Measurements from ENCODE around the gene COX15. TPM values are rescaled to one million over a fixed set of nuclear protein-coding genes. Genes with fewer than 3 reads are reported as not detected.
A peak's percentile ranks its signal among the peaks of the same experiment; 100 is the strongest.
"Not testable (repeated sequence)": the region's sequence is repeated elsewhere in the genome, so short reads cannot be mapped to it uniquely, and the experiment has no call there.

Gene COX15
- total RNA-seq, 1 experiment from 2014 or later, result 50.7 TPM

- no peaks in the 10 kb centered on the region for H3K27me3 Mint-ChIP-seq (ENCODE audit: insufficient read depth, unreplicated experiment)
- H3K27ac Mint-ChIP-seq (ENCODE audit: low read depth, unreplicated experiment), result no peak overlapping the region
- BruUV-seq (replicated peaks), result no TSS peak
- ChIA-PET CTCF (no interaction called here), POLR2A (interaction anchor here (6.4 kb wide), 1 partner anchor 18 kb away, joined by 36 read pairs; the partner anchor contains the start of genes COX15 and CUTC)
- intact Hi-C loops (cut with micrococcal nuclease), result no loop called here
- H3K9me3 Mint-ChIP-seq (ENCODE audit: unreplicated experiment), result no peaks in the 10 kb centered on the region
- peaks cover 5% of the 10 kb centered on the region for H3K4me1 Mint-ChIP-seq (ENCODE audit: insufficient read depth, unreplicated experiment)
- H3K4me3 Mint-ChIP-seq (ENCODE audit: unreplicated experiment), result no peak overlapping the region
- DNase-seq (ENCODE audit: unreplicated experiment), result no peak
- peaks cover 73% of the 10 kb centered on the region for H3K36me3 Mint-ChIP-seq (ENCODE audit: insufficient read depth, unreplicated experiment)
- TF ChIP-seq, protein P1, sequence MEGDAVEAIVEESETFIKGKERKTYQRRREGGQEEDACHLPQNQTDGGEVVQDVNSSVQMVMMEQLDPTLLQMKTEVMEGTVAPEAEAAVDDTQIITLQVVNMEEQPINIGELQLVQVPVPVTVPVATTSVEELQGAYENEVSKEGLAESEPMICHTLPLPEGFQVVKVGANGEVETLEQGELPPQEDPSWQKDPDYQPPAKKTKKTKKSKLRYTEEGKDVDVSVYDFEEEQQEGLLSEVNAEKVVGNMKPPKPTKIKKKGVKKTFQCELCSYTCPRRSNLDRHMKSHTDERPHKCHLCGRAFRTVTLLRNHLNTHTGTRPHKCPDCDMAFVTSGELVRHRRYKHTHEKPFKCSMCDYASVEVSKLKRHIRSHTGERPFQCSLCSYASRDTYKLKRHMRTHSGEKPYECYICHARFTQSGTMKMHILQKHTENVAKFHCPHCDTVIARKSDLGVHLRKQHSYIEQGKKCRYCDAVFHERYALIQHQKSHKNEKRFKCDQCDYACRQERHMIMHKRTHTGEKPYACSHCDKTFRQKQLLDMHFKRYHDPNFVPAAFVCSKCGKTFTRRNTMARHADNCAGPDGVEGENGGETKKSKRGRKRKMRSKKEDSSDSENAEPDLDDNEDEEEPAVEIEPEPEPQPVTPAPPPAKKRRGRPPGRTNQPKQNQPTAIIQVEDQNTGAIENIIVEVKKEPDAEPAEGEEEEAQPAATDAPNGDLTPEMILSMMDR (IDR thresholded peaks at IDR 0.05; ENCODE audit: unreplicated experiment), result no peak
These were observed 18.7 kb upstream of the COX15 start for GRCh38 chr10:99750641-99751040.

- intact Hi-C loops (cut with micrococcal nuclease), result no loop called here
- BruUV-seq (replicated peaks), result no TSS peak
- Mint-ChIP-seq H3K27ac (ENCODE audit: low read depth, unreplicated experiment) (no peak overlapping the region), H3K9me3 (ENCODE audit: unreplicated experiment) (no peaks in the 10 kb centered on the region), H3K4me3 (ENCODE audit: unreplicated experiment) (no peak overlapping the region), H3K27me3 (ENCODE audit: insufficient read depth, unreplicated experiment) (no peaks in the 10 kb centered on the region), H3K4me1 (ENCODE audit: insufficient read depth, unreplicated experiment) (peaks cover 5% of the 10 kb centered on the region), H3K36me3 (ENCODE audit: insufficient read depth, unreplicated experiment) (peaks cover 69% of the 10 kb centered on the region)
- CTCF ChIA-PET, result no interaction called here
- TF ChIP-seq, protein P1 (IDR thresholded peaks at IDR 0.05; ENCODE audit: unreplicated experiment), result no peak
- POLR2A ChIA-PET, result interaction anchor here (0.9 to 6.4 kb wide), 3 partner anchors 9 to 16 kb away, joined by 4 to 36 read pairs (median 5); partner anchors contain the start of genes COX15 and CUTC
- no peak for DNase-seq (ENCODE audit: unreplicated experiment)
These were observed 17.0 kb upstream of the COX15 start for GRCh38 chr10:99748823-99749451.

DNA sequence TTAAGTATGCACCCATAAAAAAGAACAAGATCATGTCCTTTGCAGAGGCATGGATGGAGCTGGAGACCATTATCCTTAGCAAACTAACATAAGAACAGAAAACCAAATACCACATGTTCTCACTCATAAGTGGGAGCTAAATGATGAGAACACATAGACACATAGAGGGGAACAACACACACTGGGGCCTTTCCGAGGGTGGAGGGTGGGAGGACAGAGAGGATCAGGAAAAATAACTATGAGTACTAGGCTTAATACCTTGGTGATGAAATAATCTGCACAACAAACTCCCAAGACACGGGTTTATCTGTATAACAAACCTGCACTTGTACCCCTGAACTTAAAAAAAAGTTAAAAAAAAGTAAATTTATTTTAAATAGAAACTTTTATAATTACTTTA lies 14.2 kb upstream of the COX15 start:
- BruUV-seq (replicated peaks); H3K27ac Mint-ChIP-seq (ENCODE audit: low read depth, unreplicated experiment); intact Hi-C loops (cut with micrococcal nuclease); DNase-seq (ENCODE audit: unreplicated experiment); CTCF ChIA-PET; H3K9me3 Mint-ChIP-seq (ENCODE audit: unreplicated experiment); H3K27me3 Mint-ChIP-seq (ENCODE audit: insufficient read depth, unreplicated experiment); H3K4me3 Mint-ChIP-seq (ENCODE audit: unreplicated experiment): not testable (repeated sequence)
- peaks cover 74% of the 10 kb centered on the region for H3K36me3 Mint-ChIP-seq (ENCODE audit: insufficient read depth, unreplicated experiment)
- POLR2A ChIA-PET, result interaction anchor here (7.0 kb wide), 1 partner anchor 14 kb away, joined by 47 read pairs; the partner anchor contains the start of genes COX15 and CUTC
- peaks cover 20% of the 10 kb centered on the region for H3K4me1 Mint-ChIP-seq (ENCODE audit: insufficient read depth, unreplicated experiment)

- BruUV-seq (replicated peaks), result no TSS peak
- intact Hi-C loops (cut with micrococcal nuclease), result no loop called here
- POLR2A ChIA-PET, result interaction anchor here (1.0 to 7.0 kb wide), 4 partner anchors 12 to 122 kb away, joined by 3 to 47 read pairs (median 4); partner anchors contain the start of genes COX15 and CUTC
- peak; percentile 17 for DNase-seq (ENCODE audit: unreplicated experiment)
- TF ChIP-seq, protein P1 (IDR thresholded peaks at IDR 0.05; ENCODE audit: unreplicated experiment), result no peak
- Mint-ChIP-seq H3K27me3 (ENCODE audit: insufficient read depth, unreplicated experiment) (no peaks in the 10 kb centered on the region), H3K9me3 (ENCODE audit: unreplicated experiment) (peaks cover 8% of the 10 kb centered on the region), H3K4me1 (ENCODE audit: insufficient read depth, unreplicated experiment) (peaks cover 20% of the 10 kb centered on the region), H3K4me3 (ENCODE audit: unreplicated experiment) (no peak overlapping the region), H3K36me3 (ENCODE audit: insufficient read depth, unreplicated experiment) (peaks cover 81% of the 10 kb centered on the region), H3K27ac (ENCODE audit: low read depth, unreplicated experiment) (no peak overlapping the region)
- CTCF ChIA-PET, result interaction anchor here (0.7 to 1.3 kb wide), 3 partner anchors 37 to 467 kb away, joined by 3 read pairs; no protein-coding TSS in a partner anchor
These were observed 11.9 kb upstream of the COX15 start for GRCh38 chr10:99743841-99744240.
